ENCODE data around the gene ASB15. TPM values are rescaled to one million over a fixed set of nuclear protein-coding genes. Genes with fewer than 3 reads are reported as not detected.

ASB15 gene
- polyA plus RNA-seq, 3 donors, result not detected

DNA sequence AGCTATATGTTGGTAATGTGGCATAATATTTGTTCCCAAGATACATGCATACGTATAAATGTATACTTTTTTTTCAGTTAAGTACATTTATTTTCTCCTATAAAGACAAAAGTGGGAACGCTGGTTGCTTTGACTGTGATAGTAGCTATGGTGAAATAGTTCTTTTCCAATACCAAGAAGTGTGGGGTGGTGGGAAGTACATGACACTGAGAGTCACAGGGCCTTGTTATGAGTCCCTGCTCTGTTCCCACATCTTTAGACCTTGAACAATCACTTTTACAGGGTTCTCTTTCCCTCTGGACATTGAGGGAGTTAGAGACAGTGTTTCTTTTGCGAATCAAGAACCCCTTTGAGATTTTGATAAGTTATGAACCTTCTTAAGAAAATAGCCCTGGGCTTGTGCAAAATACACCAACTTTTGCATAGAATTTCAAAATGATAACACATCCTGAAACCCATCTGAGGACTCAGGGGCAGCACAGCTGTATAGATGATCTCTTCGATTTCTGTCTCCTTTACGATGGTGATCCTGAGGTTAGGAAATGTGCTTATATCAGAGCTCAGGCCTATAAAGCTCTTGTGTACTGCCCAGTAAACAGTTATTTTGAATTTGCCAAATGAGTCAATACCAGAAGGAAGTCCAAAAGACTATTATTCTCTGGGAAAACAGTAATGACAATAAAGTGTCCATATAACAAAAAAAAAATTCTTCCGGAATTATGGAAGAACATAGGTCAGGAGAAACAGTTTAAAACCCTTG, 55.1 kb downstream of the ASB15 start:
- Histone ChIP-seq H2AFZ (ENCODE audit: insufficient read depth, low read depth, low read length, poor library complexity, severe bottlenecking) (no peak overlapping the region), H3K27ac (ENCODE audit: low read depth in 1 of 2, low read length in 2 of 2) (no peak overlapping the region), H3K9ac (ENCODE audit: insufficient read depth, low read length, poor library complexity, severe bottlenecking) (no peak overlapping the region), H3K9me3 (replicated peaks in 1 of 2; ENCODE audit: control insufficient read depth in 1 of 2, insufficient read depth in 1 of 2, low read length in 2 of 2) (no peaks in the 10 kb centered on the region), H3K36me3 (replicated peaks in 1 of 2; ENCODE audit: control insufficient read depth in 1 of 2, insufficient read depth in 2 of 2, low read length in 2 of 2) (no peaks in the 10 kb centered on the region), H4K20me1 (ENCODE audit: insufficient read depth, low read length) (no peaks in the 10 kb centered on the region), H3K4me3 (replicated peaks in 1 of 3; ENCODE audit: low read depth in 2 of 3, low read length in 3 of 3) (no peak overlapping the region), H3K4me2 (replicated peaks; ENCODE audit: extremely low read depth, low read length, poor library complexity, severe bottlenecking) (no peak overlapping the region), H3K4me1 (ENCODE audit: control insufficient read depth in 1 of 2, insufficient read depth in 2 of 2, low read length in 2 of 2) (no peaks in the 10 kb centered on the region), H3K27me3 (ENCODE audit: control insufficient read depth in 2 of 2, insufficient read depth in 2 of 2, low read length in 2 of 2) (no peaks in the 10 kb centered on the region), H3K79me2 (ENCODE audit: insufficient read depth, low read length) (no peaks in the 10 kb centered on the region)
- Mint-ChIP-seq H3K4me1 (peaks cover under 1% of the 10 kb centered on the region), H3K36me3 (no peaks in the 10 kb centered on the region), H3K27me3 (ENCODE audit: low read depth in 3 of 3) (peaks cover 0 to 4% (median 2%) of the 10 kb centered on the region in 3 donors), H3K9me3 (peaks cover 0 to 3% (median 0%) of the 10 kb centered on the region in 7 donors), H3K4me3 (no peak overlapping the region), H3K27ac (no peak overlapping the region)
- TF ChIP-seq, protein P1, sequence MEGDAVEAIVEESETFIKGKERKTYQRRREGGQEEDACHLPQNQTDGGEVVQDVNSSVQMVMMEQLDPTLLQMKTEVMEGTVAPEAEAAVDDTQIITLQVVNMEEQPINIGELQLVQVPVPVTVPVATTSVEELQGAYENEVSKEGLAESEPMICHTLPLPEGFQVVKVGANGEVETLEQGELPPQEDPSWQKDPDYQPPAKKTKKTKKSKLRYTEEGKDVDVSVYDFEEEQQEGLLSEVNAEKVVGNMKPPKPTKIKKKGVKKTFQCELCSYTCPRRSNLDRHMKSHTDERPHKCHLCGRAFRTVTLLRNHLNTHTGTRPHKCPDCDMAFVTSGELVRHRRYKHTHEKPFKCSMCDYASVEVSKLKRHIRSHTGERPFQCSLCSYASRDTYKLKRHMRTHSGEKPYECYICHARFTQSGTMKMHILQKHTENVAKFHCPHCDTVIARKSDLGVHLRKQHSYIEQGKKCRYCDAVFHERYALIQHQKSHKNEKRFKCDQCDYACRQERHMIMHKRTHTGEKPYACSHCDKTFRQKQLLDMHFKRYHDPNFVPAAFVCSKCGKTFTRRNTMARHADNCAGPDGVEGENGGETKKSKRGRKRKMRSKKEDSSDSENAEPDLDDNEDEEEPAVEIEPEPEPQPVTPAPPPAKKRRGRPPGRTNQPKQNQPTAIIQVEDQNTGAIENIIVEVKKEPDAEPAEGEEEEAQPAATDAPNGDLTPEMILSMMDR (IDR thresholded peaks at IDR 0.05), result no peak
- no peak for DNase-seq
- intact Hi-C loops (cut with micrococcal nuclease), result no loop called here
- 93% methylated on average over 2 of the region's 6 CpGs for WGBS (ENCODE audit: insufficient coverage)

DNA sequence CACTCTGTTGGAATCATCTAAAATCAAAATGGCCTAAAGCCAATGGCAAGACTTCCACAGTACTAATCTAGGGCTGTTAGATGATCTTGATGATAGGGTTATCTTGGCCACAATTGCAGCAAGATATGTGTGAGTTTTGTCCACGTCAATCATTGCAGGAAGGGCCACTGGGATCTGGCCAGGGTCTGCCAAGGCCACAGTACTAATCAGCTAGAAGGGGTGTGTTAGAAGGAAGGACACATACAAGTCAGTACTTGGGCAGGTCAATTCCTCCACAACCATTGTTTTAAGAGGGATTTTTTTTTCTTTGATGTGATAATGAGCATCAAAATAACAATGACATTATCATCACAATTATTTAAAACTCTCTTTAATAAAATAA, 55.7 kb downstream of the ASB15 start:
- no peak overlapping the region for H3K27ac ChIP-seq (ENCODE audit: low read depth in 1 of 2, low read length in 2 of 2)
- DNase-seq, result no peak

More for the DNA sequence above, 55.7 kb downstream of the ASB15 start:
- H3K9ac ChIP-seq (ENCODE audit: insufficient read depth, low read length, poor library complexity, severe bottlenecking), result no peak overlapping the region
- H2AFZ ChIP-seq (ENCODE audit: insufficient read depth, low read depth, low read length, poor library complexity, severe bottlenecking), result no peak overlapping the region
- no peaks in the 10 kb centered on the region for H3K79me2 ChIP-seq (ENCODE audit: insufficient read depth, low read length)
- H3K27me3 ChIP-seq (ENCODE audit: control insufficient read depth in 2 of 2, insufficient read depth in 2 of 2, low read length in 2 of 2), result no peaks in the 10 kb centered on the region
- 100% methylated on average over 1 of the region's 1 CpG for WGBS (ENCODE audit: insufficient coverage)
- Mint-ChIP-seq H3K4me3 (no peak overlapping the region), H3K27me3 (ENCODE audit: low read depth in 3 of 3) (peaks cover 0 to 4% (median 2%) of the 10 kb centered on the region in 3 donors), H3K27ac (no peak overlapping the region), H3K36me3 (no peaks in the 10 kb centered on the region), H3K9me3 (peaks cover 0 to 3% (median 0%) of the 10 kb centered on the region in 7 donors), H3K4me1 (peaks cover 2% of the 10 kb centered on the region)
- no peaks in the 10 kb centered on the region for H4K20me1 ChIP-seq (ENCODE audit: insufficient read depth, low read length)
- H3K36me3 ChIP-seq (replicated peaks in 1 of 2; ENCODE audit: control insufficient read depth in 1 of 2, insufficient read depth in 2 of 2, low read length in 2 of 2), result no peaks in the 10 kb centered on the region
- no peak overlapping the region for H3K4me3 ChIP-seq (replicated peaks in 1 of 3; ENCODE audit: low read depth in 2 of 3, low read length in 3 of 3)
- no peak overlapping the region for H3K4me2 ChIP-seq (replicated peaks; ENCODE audit: extremely low read depth, low read length, poor library complexity, severe bottlenecking)
- no peaks in the 10 kb centered on the region for H3K9me3 ChIP-seq (replicated peaks in 1 of 2; ENCODE audit: control insufficient read depth in 1 of 2, insufficient read depth in 1 of 2, low read length in 2 of 2)
- intact Hi-C loops (cut with micrococcal nuclease), result no loop called here
- TF ChIP-seq, protein P1 (IDR thresholded peaks at IDR 0.05), result no peak
- H3K4me1 ChIP-seq (ENCODE audit: control insufficient read depth in 1 of 2, insufficient read depth in 2 of 2, low read length in 2 of 2), result no peaks in the 10 kb centered on the region

Data from CD14-positive monocyte (primary cell).